M059J (cell line): ENCODE data around the gene SLC38A1. TPM values are rescaled to one million over a fixed set of nuclear protein-coding genes. Genes with fewer than 3 reads are reported as not detected.
"Not testable (repeated sequence)": the region's sequence is repeated elsewhere in the genome, so short reads cannot be mapped to it uniquely, and the experiment has no call there.

Experiments used
- DNase-seq: peaks from one replicate; pipeline ENCODE4 v3.0.0-alpha.2; 2012; ENCODE audit warnings: low read depth
- total RNA-seq: library from RNA; depleted of rRNA; stranded (reverse); fragments of >200 nt; shearing (Covaris generic); gene quantifications from 2 replicates; pipeline ENCODE4 v1.2.3, GENCODE V29; 2014; rRNA removed

The SLC38A1 gene
- total RNA-seq, result 43.7 and 49.7 TPM in 2 replicates

GRCh38 chr12:46268583-46269428 lies at the start of gene SLC38A1:
Gene SLC38A1 (minus strand): TSS chr12:46269043. CDS start chr12:46239800, 29,243 bp downstream.
- DNase-seq, result peak; percentile 82

- DNase-seq, result no peak
Observed at GRCh38 chr12:46318037-46318436, 49.2 kb upstream of the SLC38A1 start.

DNA sequence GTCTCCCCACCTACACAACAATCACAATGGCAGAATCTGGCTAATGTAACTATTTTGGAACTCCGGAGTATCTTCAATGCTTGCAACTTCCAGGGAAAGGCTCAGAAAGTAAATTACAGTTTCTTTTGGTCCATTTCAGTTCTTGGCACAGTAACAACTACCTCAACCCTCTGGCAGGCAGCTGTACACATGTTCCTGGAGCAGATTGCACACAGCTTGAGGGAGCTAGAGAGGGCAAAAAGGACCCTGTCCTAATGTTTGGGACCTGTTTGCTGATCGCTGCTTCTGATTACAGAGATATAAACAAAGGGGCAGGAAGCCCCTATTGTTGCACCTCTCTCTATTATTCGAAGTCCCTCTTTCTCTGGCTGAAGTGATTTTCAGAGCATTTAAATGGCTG lies 35.2 kb upstream of the SLC38A1 start:
- DNase-seq, result no peak

- peak; percentile 35 for DNase-seq
Observed at GRCh38 chr12:46303039-46303666, 34.3 kb upstream of the SLC38A1 start.

- DNase-seq, result no peak
Observed at GRCh38 chr12:46300910-46301309, 32.1 kb upstream of the SLC38A1 start.

DNA sequence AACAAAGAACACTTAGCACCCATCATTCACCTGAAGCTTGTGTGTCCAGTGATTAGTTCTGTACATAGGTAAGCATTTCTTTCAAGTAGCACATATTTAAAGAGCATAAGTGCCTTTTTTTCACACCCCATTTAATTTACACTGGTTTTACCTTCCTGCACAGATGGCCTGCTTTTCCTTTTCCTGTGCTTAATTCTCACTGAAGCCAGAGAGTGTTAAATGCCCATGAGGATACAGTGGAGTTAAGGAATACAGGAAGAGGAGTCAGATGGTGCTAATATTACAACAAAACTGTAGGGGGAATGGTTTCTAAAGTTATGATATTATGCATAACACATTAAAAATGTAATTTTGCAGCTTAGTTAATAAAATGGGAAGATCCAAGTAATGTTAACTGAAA lies 31.0 kb upstream of the SLC38A1 start:
- no peak for DNase-seq

DNA sequence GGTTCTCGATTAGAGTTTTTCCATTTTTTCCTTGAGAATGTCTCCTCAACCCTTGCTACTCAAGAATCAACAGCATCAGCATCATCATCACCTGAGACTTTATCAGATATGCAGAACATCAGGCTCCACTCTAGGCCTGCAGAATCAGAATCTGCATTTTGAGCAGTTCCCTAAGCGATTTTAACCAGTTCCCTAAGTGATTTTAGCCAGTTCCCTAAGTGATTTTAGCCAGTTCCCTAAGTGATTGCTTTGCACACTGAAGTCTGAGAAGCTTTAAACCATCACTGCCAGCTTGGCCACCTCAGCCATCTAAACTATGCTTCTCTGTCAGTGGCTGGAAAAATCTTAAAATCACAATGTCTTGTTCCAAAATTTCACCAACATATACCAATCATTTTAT lies 29.4 kb upstream of the SLC38A1 start:
- no peak for DNase-seq

- DNase-seq, result no peak
Observed at GRCh38 chr12:46296822-46297221, 28.0 kb upstream of the SLC38A1 start.

DNA sequence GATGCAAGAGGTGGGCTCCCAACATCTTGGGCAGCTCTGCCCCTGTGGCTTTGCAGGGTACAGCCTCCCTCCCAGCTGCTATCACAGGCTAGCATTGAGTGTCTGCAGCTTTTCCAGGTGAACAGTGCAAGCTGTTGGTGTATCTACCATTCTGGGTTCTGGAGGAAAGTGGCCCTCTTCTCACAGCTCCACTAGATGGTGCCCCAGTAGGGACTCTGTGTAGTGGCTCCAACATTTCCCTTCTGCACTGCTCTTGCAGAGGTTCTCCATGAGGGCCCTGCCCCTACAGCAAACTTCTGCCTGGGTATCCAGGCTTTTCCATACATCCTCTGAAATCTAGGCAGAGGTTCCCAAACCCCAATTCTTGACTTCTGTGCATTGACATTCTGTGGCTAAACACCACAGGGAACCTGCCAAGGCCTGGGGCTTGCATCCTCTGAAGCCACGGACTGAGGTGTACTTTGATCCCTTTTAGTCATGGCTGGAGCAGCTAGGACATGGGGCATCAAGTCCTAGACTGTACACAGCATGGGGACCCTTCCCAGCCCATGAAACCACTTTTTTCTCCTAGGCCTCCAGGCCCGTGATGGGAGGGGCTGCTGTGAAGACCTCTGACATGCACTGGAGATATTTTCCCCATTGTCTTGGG lies 24.0 kb upstream of the SLC38A1 start:
- peak; percentile 9 for DNase-seq

DNA sequence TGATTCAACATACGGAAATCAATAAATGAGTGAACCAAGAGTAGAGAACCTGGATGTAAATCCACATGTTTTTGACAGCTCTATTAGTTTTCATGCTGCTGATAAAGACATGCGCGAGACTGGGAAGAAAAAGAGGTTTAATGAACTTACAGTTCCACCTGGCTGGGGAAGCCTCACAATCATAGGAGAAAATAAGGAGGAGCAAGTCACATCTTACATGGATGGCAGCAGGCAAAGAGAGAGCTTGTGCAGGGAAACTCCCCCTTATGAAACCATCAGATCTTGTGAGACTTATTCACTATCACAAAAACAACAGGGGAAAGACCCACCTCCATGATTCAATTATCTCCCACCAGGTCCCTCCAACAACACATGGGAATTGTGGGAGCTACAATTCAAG lies 23.1 kb upstream of the SLC38A1 start:
- not testable (repeated sequence) for DNase-seq

DNA sequence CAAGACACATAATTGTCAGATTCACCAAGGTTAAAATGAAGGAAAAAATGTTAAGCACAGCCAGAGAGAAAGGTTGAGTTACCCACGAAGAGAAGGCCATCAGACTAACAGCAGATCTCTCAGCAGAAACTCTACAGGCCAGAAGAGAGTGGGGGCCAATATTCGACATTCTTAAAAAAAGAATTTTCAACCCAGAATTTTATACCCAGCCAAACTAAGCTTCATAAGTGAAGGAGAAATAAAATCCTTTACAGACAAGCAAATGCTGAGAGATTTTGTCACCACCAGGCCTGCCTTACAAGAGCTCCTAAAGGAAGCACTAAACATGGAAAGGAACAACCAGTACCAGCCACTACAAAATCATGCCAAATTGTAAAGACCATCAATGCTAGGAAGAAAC lies 16.3 kb upstream of the SLC38A1 start:
- DNase-seq, result not testable (repeated sequence)

GRCh38 chr12:46282829-46283228 lies 14.0 kb upstream of the SLC38A1 start:
- DNase-seq, result no peak

- no peak for DNase-seq
Observed at GRCh38 chr12:46276756-46277155, 7.9 kb upstream of the SLC38A1 start.

- DNase-seq, result no peak
Observed at GRCh38 chr12:46271863-46272262, 3.0 kb upstream of the SLC38A1 start.

DNA sequence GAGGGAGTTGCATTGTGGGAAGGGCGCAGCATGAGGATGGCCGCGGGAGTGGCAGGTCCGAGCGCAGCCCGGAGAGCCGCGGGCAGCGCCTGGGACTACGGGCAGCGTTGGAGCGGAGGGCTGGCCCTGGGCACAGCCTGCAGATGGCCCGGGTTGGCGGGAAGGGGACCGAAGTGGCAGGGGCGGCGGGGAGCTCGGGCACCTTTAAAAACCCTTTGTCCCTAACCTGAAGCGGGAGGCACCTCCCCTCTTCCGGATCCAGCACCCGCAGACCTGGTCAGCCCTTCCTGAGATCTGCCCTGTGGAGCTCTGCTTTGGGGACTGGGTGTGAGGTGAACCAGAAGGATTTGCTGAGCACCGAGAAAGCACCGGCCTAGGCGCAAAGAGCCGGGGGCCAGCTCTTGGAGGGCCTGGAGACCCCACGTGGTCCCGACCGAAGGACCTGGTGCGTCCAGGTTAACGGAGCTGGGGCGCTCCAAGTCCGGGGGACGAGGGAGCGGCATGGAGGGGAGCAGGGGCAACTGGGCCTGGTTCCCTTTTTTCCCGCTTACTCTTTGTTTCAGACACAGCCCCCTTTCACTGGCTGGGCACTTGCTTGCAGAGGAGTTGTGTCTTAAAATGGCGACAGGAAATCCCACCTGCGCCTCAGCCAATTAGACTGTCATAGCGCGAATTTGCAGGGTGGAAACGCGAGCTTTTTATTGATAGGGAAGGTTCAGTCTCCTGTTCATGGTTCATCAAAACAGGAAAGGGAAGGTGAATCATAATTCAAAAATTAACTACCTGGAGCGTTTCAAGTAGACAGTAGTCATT lies 792 bp upstream of the SLC38A1 start:
- no peak for DNase-seq

- DNase-seq, result peak; percentile 61
Observed at GRCh38 chr12:46267825-46268582, 839 bp downstream of the SLC38A1 start.

DNA sequence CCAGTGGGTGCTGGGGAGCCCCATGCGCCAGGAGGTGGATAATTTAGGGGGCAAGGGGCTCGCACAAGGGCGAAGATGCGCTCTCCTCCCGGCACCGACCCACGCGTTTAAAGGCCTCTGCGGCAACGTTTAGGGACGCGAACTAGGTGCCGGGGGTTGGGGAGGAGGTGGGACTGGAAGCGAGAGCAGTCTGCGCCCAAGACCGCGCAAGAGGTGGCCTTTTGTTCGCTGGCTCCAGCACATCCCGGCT lies 1.3 kb downstream of the SLC38A1 start:
- no peak for DNase-seq

DNA sequence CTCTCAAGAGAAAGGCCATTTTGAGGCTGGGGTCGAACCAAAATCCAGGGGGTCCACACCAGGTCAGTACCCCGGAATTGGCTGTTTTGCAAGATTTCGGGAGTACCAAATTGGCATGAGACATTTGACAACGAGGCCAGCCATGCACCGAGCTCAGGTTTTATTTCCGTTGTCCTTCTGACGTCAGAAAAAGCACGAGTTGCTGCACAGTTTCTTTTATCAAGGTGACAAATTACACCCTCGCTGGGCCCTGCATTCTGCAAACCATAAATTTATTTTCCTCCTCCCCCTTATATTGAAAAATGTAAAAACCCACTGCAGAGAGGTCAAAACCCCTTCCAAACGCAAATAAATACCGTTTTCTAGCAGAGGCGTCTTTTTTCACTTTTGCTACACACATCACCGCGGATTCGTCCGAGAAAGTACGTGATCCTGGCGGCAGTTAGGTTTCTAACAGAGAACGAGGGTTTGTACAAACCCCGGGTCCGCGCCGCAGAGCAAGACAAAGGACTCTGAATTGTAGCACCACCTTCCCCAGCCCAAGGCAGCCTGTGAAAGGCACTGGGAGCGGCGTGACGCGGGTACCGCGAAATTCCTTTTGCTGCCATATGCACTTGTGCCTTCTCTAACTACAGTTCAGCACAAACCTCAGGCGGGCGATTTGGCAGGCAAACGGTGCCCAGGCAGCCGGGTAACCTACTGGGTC lies 1.8 kb downstream of the SLC38A1 start:
- peak; percentile 72 for DNase-seq

GRCh38 chr12:46266382-46266791 lies 2.5 kb downstream of the SLC38A1 start:
- DNase-seq, result peak; percentile 45

DNA sequence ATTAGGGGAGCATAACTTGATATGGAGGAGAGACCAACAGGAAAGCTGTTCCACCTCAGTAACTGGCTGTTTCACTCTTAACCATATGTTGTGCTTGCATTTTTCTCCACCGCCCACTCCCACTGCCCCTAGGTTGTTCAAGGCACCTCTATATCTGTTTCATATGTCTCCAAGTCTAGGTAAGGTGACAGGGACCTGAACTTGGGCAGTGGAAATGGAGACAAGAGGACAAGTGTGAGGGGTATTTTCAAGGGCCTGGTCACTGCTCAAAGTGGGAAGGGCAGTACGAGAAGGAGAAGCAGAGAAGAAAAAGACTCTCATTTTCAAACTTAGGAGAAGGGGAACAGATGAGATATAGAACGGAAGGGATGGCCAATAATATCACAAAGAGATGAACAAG lies 3.1 kb downstream of the SLC38A1 start:
- no peak for DNase-seq

GRCh38 chr12:46265102-46265501 lies 3.7 kb downstream of the SLC38A1 start:
- no peak for DNase-seq
